Activated naive CD8-positive, alpha-beta T cell treated with anti-CD3 and anti-CD28 coated beads, Interleukin-2, amount 10 ng/mL, durations not matched to agents 7 days and 5 days (primary cell): ENCODE measurements around the gene RNU1-3. TPM values are rescaled to one million over a fixed set of nuclear protein-coding genes. Genes with fewer than 3 reads are reported as not detected.
"Not testable (repeated sequence)": the region's sequence is repeated elsewhere in the genome, so short reads cannot be mapped to it uniquely, and the experiment has no call there.

Experiments
- ATAC-seq: fragments of 150-1000 bp; cut with Tn5 transposase; one replicate; pipeline ENCODE4 v1.10.0; 2021; ENCODE audit warnings: low read depth, moderate library complexity
- POLR2A ChIA-PET: fragments of 350-600 bp; sonication (Branson Sonifier 250); formaldehyde crosslinking; loops from one replicate; lab custom pipeline; 2021; ENCODE audit warnings: antibody characterized with exemption; lab: Charles Lee
- DNase-seq: peaks from one replicate; pipeline ENCODE4 v3.0.0; 2021
- H3K27ac Mint-ChIP-seq: one replicate; pipeline ENCODE4 v1.8.0; 2022; ENCODE audit warnings: mild to moderate bottlenecking, mixed read lengths
- H3K27me3 Mint-ChIP-seq: one replicate; pipeline ENCODE4 v1.8.0; 2022; ENCODE audit warnings: mild to moderate bottlenecking, moderate library complexity, mixed read lengths
- H3K36me3 Mint-ChIP-seq: one replicate; pipeline ENCODE4 v1.8.0; 2021; ENCODE audit warnings: mild to moderate bottlenecking, mixed read lengths
- H3K4me1 Mint-ChIP-seq: one replicate; pipeline ENCODE4 v1.8.0; 2021; ENCODE audit warnings: mixed read lengths
- H3K4me3 Mint-ChIP-seq: one replicate; pipeline ENCODE4 v1.8.0; 2022; ENCODE audit warnings: mild to moderate bottlenecking, moderate library complexity, mixed read lengths
- H3K9me3 Mint-ChIP-seq: one replicate; pipeline ENCODE4 v1.8.0; 2021; ENCODE audit warnings: mixed read lengths
- total RNA-seq, 2 experiments: library from RNA; stranded (reverse); gene quantifications; one replicate each; pipeline ENCODE4 v1.2.3, GENCODE V29; 2021

The RNU1-3 gene
- total RNA-seq: 1,000 to 10,000 TPM; 3,257 to 3,430 TPM

DNA sequence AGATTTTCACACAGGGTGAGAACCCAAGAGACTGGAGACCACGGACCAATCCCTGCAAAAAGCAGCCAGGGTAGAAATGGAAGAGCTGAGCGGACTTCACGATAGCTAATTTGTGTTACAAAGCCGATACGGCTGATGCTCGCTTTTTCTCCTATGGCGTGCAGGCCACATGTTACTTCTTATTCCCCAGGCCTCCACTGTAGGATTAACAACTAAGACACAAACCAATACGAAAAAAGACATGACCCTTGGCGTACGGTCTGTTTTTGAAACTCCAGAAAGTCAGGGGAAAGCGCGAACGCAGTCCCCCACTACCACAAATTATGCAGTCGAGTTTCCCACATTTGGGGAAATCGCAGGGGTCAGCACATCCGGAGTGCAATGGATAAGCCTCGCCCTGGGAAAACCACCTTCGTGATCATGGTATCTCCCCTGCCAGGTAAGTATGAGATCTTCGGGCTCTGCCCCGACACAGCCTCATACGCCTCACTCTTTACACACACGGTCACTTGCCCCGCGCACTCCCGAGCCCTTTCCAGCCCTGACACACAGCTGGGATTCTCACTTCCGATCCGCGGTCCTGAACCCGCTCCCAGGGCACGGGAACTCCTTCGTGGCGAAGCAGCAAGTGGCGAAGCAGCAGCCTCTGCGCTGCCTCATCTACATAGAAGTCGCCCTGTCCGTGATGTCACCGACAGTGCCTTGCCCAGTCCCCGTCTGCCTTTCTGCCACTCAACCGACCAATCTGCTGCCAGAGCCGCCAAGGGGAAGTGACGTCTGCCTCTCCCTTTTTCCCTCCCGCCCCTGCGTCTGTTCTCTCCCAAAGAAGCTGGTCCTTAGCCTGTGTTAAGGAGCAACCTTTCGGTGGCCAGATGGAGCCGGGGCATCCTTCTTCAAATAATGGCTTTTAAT, at the start of gene RNU1-3:
Gene RNU1-3, minus strand, starts transcription at position 447 of the 912 bp plus-strand sequence.
- H3K36me3 Mint-ChIP-seq, H3K27ac Mint-ChIP-seq, H3K9me3 Mint-ChIP-seq, DNase-seq, H3K4me3 Mint-ChIP-seq, H3K27me3 Mint-ChIP-seq, POLR2A ChIA-PET, H3K4me1 Mint-ChIP-seq: not testable (repeated sequence)
- peak; percentile 99 for ATAC-seq

DNA sequence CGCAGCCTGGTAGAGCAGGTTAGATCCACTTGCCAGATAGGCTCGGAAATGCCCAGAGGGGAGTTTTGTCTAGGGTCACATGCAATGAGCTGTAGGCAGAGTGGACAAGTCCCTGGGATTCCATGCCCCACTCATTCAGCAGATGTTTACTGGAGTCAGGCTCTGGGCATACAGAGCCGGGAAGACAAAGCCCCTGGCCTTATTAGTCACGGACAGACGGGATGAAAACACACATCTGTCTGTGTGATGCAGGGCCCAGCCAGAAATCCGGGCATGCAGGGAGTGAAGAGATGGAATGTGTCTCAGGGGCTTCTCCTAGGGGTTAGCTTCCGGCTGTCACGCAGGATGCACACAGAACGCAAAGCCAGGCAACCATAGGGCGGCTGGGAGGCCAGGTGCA, 46.7 kb upstream of the RNU1-3 start:
- H3K9me3 Mint-ChIP-seq, H3K27ac Mint-ChIP-seq, POLR2A ChIA-PET, H3K36me3 Mint-ChIP-seq, H3K4me3 Mint-ChIP-seq, H3K4me1 Mint-ChIP-seq, DNase-seq, ATAC-seq: not testable (repeated sequence)
- peaks cover 20% of the 10 kb centered on the region for H3K27me3 Mint-ChIP-seq

GRCh38 chr1:16712984-16713383, 46.2 kb upstream of the RNU1-3 start:
- H3K27ac Mint-ChIP-seq, H3K4me3 Mint-ChIP-seq, ATAC-seq, H3K36me3 Mint-ChIP-seq, POLR2A ChIA-PET, H3K9me3 Mint-ChIP-seq, H3K4me1 Mint-ChIP-seq, DNase-seq: not testable (repeated sequence)
- H3K27me3 Mint-ChIP-seq: peaks cover 21% of the 10 kb centered on the region

- H3K27me3 Mint-ChIP-seq: peaks cover 17% of the 10 kb centered on the region
- DNase-seq, H3K36me3 Mint-ChIP-seq, ATAC-seq, H3K27ac Mint-ChIP-seq, H3K4me1 Mint-ChIP-seq, H3K9me3 Mint-ChIP-seq, H3K4me3 Mint-ChIP-seq, POLR2A ChIA-PET: not testable (repeated sequence)
These were observed 45.8 kb upstream of the RNU1-3 start for GRCh38 chr1:16712582-16712981.

DNA sequence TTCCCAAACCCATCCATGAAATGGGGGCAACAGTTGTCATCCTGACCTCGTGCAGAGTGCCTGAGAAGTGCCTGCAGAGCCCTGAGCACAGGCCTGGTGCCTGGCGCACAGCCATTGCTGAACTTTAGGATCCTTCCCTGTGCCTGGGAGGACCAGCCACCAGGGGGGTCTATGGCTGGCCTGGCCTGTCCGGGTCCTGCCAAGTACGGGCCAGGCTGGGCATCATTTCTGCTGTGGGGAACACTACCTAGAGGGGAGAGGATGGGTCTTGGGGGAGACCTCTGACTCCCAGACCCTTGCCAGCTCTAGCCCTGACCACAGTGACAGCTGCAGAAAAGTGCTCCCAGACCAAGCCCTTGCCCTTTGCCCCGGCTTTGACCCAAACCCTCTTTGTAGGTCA, 45.4 kb upstream of the RNU1-3 start:
- H3K4me1 Mint-ChIP-seq, H3K27ac Mint-ChIP-seq, H3K9me3 Mint-ChIP-seq, ATAC-seq, H3K36me3 Mint-ChIP-seq, DNase-seq, H3K4me3 Mint-ChIP-seq, POLR2A ChIA-PET: not testable (repeated sequence)
- peaks cover 14% of the 10 kb centered on the region for H3K27me3 Mint-ChIP-seq

DNA sequence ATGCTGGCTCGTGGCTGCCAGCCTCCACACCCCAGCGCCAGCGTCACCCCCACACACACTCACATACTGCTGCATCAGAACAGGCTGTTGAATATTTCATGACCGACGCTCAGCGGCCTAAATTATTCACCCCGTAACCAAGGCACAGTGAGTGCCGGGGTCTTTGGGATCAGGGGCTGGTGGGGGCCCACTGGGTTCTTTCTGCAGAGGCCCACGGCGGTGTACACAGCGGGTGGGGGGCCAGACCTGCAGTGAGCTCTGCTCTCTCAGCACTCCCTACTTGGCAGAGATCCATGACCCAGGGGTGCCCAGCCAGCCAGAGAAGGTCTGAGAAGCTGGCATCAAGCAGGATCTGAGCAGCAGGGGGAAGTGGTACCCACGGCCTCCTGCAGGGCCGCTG, 43.9 kb upstream of the RNU1-3 start:
- H3K4me3 Mint-ChIP-seq, DNase-seq, H3K9me3 Mint-ChIP-seq, H3K27me3 Mint-ChIP-seq, H3K36me3 Mint-ChIP-seq, POLR2A ChIA-PET, H3K4me1 Mint-ChIP-seq, H3K27ac Mint-ChIP-seq, ATAC-seq: not testable (repeated sequence)

GRCh38 chr1:16709659-16710087, 42.9 kb upstream of the RNU1-3 start:
- H3K27ac Mint-ChIP-seq, H3K27me3 Mint-ChIP-seq: not testable (repeated sequence)

DNA sequence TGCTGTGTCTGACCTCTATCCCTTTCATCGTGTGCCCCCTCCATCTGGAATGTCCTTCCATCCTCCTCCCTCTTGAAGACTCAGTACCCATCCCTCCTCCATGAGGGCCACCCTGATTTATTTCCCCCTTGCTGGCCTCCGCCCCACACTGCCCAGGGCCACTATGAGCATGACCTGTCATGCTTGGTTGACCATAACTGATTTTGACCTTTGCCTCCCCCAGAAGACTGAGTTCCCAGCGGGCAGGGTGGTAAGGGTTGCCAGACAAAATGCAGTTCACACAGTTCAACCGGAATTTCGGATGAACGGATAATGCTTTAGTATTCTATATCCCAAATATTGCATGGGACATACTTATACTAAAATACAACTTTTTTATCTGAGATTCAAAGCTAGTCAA, 42.0 kb upstream of the RNU1-3 start:
- H3K27me3 Mint-ChIP-seq, H3K27ac Mint-ChIP-seq, ATAC-seq, H3K4me1 Mint-ChIP-seq, H3K9me3 Mint-ChIP-seq, DNase-seq, H3K4me3 Mint-ChIP-seq, H3K36me3 Mint-ChIP-seq: not testable (repeated sequence)
- POLR2A ChIA-PET: interaction anchor here (0.6 kb wide), 1 partner anchor 86 kb away, joined by 6 read pairs; no protein-coding TSS in a partner anchor

More at GRCh38 chr1:16709659-16710087, 42.9 kb upstream of the RNU1-3 start:
- H3K36me3 Mint-ChIP-seq, H3K9me3 Mint-ChIP-seq, H3K4me1 Mint-ChIP-seq, H3K4me3 Mint-ChIP-seq, POLR2A ChIA-PET: not testable (repeated sequence)
- peak; percentile 72 for ATAC-seq
- peak; percentile 67 for DNase-seq

- DNase-seq, ATAC-seq, H3K4me3 Mint-ChIP-seq, H3K36me3 Mint-ChIP-seq, H3K9me3 Mint-ChIP-seq, H3K4me1 Mint-ChIP-seq, POLR2A ChIA-PET, H3K27me3 Mint-ChIP-seq, H3K27ac Mint-ChIP-seq: not testable (repeated sequence)
These were observed 40.7 kb upstream of the RNU1-3 start for GRCh38 chr1:16707130-16708093.

DNA sequence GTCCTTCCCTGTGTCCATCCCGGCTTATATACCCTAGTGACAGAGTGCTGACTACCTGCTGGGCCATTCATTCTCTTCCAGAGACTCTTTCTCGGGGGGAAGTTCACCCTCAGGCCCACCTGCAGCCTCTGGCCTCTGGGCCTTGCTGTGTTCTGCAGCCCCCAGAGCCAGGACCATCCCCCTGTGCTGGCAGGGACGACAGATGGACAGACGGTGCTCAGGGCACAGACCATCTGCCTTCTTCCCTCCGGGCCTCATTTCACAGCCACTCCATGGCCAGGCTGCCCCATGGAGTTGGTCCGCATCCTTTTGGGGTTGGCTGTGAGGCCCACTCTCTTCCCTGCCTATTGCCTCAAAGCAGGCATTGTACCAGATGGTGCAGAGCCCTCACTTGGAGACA, 39.6 kb upstream of the RNU1-3 start:
- H3K4me3 Mint-ChIP-seq, ATAC-seq, H3K27me3 Mint-ChIP-seq, H3K4me1 Mint-ChIP-seq, H3K27ac Mint-ChIP-seq, DNase-seq, POLR2A ChIA-PET, H3K9me3 Mint-ChIP-seq, H3K36me3 Mint-ChIP-seq: not testable (repeated sequence)

GRCh38 chr1:16704502-16705100, 37.9 kb upstream of the RNU1-3 start:
- POLR2A ChIA-PET: interaction anchor here (0.9 kb wide), 1 partner anchor 192 kb away, joined by 3 read pairs; no protein-coding TSS in a partner anchor
- not testable (repeated sequence) for H3K4me1 Mint-ChIP-seq, H3K27ac Mint-ChIP-seq, H3K9me3 Mint-ChIP-seq, H3K4me3 Mint-ChIP-seq, DNase-seq, H3K36me3 Mint-ChIP-seq, ATAC-seq, H3K27me3 Mint-ChIP-seq

DNA sequence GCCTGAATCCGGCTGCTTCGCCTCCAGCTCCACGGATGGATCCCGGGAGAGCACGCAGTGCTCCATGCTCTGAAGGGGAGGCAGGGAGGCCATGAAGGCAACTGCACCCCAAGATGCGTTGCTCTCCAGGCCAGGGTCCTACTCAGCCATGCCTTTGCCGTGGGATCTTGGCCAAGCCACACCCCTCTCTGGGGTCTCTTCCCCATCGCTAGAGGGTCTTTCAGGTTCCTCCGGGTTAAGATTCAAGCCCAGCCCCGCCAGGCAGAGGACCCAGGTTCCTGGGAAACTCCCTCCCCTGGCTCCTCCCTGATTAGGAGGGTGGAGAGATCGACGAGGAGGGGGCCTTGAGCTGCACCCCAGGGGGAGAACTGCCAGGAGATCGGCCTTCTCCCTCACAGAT, 37.3 kb upstream of the RNU1-3 start:
- H3K4me3 Mint-ChIP-seq, ATAC-seq, H3K27me3 Mint-ChIP-seq, H3K27ac Mint-ChIP-seq, POLR2A ChIA-PET, H3K36me3 Mint-ChIP-seq, H3K9me3 Mint-ChIP-seq, DNase-seq, H3K4me1 Mint-ChIP-seq: not testable (repeated sequence)

GRCh38 chr1:16703602-16704001, 36.9 kb upstream of the RNU1-3 start:
- POLR2A ChIA-PET, DNase-seq, H3K27me3 Mint-ChIP-seq, H3K4me1 Mint-ChIP-seq, H3K4me3 Mint-ChIP-seq, ATAC-seq, H3K36me3 Mint-ChIP-seq, H3K9me3 Mint-ChIP-seq, H3K27ac Mint-ChIP-seq: not testable (repeated sequence)
